ENCODE measurements around the gene EEF1A2.

EEF1A2 gene

GRCh38 chr20:63525185-63525584 is 26.3 kb upstream of the EEF1A2 start:
- H3K4me3 ChIP-seq (ENCODE audit: low read length): no peak overlapping the region
- no peak for TF ChIP-seq CTCF (conservative IDR thresholded peaks at IDR 0.05; ENCODE audit: low read length)
- DNase-seq (ENCODE audit: low read depth): no peak

- no peak for TF ChIP-seq CTCF (conservative IDR thresholded peaks at IDR 0.05; ENCODE audit: low read length)
- no peak overlapping the region for H3K4me3 ChIP-seq (ENCODE audit: low read length)
- DNase-seq (ENCODE audit: low read depth): no peak
These were observed 24.2 kb upstream of the EEF1A2 start for GRCh38 chr20:63522981-63523611.

GRCh38 chr20:63522091-63522868 is 23.4 kb upstream of the EEF1A2 start:
- peak overlapping the region; percentile 86 for H3K4me3 ChIP-seq (ENCODE audit: low read length)
- no peak for DNase-seq (ENCODE audit: low read depth)
- no peak for TF ChIP-seq CTCF (conservative IDR thresholded peaks at IDR 0.05; ENCODE audit: low read length)

- TF ChIP-seq CTCF (conservative IDR thresholded peaks at IDR 0.05; ENCODE audit: low read length): no peak
- H3K4me3 ChIP-seq (ENCODE audit: low read length): peak overlapping the region; percentile 86
- no peak for DNase-seq (ENCODE audit: low read depth)
These were observed 22.7 kb upstream of the EEF1A2 start for GRCh38 chr20:63521602-63522001.

GRCh38 chr20:63520934-63521601 is 22.2 kb upstream of the EEF1A2 start:
- TF ChIP-seq CTCF (conservative IDR thresholded peaks at IDR 0.05; ENCODE audit: low read length): no peak; the same call in 1 of the 2 replicates
- H3K4me3 ChIP-seq (ENCODE audit: low read length): peak overlapping the region; percentile 86
- peak; percentile 62 for DNase-seq (ENCODE audit: low read depth)

GRCh38 chr20:63520504-63520933 is 21.6 kb upstream of the EEF1A2 start, which contains the start of gene PPDPF:
TSS of gene PPDPF (plus strand) at chr20:63520765. CDS start at chr20:63521309, 544 bp downstream.
- no peak for TF ChIP-seq CTCF (conservative IDR thresholded peaks at IDR 0.05; ENCODE audit: low read length)
- H3K4me3 ChIP-seq (ENCODE audit: low read length): peak within 1 kb of the TSS; percentile 86
- DNase-seq (ENCODE audit: low read depth): peak; percentile 74
